AG08396 (cell line): ENCODE data around the gene OTOS.
A peak's percentile ranks its signal among the peaks of the same experiment; 100 is the strongest.

Experiments used
- DNase-seq: peaks from one replicate; pipeline ENCODE4 v3.0.0; 2012; ENCODE audit warnings: low spot score, mixed read lengths

OTOS gene

DNA sequence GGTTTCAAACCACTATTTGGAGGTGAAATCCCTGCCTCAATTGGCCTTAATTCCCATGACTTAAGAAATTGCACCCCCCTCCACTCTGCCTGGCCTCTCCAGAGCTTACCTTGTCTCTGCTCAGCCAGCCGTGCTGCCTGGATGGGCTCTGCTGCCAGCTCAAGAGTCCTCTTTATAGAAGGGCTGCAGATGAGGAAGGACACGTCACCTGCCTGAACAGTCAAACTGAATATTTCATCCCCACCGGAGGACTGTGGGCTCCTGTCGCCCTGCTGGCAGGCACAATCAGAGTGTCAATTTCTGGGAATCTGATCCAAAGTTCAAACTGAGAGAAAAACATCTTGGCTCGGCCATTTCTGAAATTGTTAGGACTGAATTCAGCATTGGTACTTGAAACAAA is at the start of gene OTOS:
Gene OTOS (minus strand): TSS at position 148 of the 400 bp plus-strand sequence. CDS start 332 bp downstream, outside the sequence.
- DNase-seq: no peak

GRCh38 chr2:240189686-240190085 is 49.2 kb upstream of the OTOS start:
- no peak for DNase-seq

DNA sequence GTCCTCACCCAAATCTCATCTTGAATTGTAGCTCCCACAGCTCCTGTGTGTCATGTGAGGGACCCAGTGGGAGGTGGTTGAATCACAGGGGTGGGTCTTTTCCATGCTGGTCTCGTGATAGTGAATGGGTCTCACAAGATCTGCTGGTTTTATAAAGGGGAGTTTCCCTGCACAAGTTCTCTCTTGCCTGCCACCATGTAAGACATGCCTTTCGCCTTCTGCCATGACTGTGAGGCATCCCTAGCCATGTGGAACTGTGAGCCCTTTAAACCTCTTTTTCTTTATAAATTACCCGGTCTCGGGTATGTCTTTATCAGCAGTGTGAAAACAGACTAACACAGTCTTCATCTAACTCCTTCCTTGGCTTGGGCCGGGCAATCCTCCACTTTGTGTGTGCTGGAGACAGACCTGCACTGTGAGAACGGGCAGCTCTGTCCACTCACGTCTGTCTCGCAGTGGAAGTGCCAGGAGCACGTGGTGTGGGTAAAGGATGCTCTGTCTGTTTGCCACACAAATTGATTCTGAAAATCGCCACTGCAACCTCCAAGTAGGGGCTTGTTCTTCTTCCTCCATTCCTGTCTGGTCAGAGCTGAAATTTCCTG is 47.6 kb upstream of the OTOS start:
- DNase-seq: no peak

DNA sequence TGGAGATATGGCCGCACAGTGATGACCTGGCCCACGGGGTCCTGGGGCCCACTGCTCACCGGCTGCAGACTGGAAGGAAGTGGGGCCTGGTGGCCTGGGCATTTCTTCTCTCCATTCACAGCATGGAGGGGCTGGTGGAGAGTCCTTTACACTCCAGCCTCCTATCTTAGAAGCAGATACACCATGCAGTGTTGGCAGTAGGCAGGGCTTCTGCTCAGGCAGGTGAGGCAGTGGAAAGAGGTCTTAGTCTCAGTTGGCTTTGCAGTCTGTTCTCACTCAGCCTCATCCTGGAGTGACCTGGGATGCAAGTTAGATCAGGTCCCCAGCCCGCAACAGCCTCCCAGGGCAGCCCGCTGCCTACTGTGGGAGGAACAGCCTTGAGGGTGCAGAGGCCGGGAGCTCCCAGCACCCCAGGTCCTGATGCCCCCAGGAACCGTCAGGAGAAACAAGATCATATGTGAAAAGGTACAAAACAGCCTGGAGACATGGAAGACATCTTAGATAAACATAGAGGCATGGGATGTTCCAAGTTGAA is 45.8 kb upstream of the OTOS start:
- DNase-seq: no peak

GRCh38 chr2:240184656-240185055 is 44.2 kb upstream of the OTOS start:
- DNase-seq: no peak

DNA sequence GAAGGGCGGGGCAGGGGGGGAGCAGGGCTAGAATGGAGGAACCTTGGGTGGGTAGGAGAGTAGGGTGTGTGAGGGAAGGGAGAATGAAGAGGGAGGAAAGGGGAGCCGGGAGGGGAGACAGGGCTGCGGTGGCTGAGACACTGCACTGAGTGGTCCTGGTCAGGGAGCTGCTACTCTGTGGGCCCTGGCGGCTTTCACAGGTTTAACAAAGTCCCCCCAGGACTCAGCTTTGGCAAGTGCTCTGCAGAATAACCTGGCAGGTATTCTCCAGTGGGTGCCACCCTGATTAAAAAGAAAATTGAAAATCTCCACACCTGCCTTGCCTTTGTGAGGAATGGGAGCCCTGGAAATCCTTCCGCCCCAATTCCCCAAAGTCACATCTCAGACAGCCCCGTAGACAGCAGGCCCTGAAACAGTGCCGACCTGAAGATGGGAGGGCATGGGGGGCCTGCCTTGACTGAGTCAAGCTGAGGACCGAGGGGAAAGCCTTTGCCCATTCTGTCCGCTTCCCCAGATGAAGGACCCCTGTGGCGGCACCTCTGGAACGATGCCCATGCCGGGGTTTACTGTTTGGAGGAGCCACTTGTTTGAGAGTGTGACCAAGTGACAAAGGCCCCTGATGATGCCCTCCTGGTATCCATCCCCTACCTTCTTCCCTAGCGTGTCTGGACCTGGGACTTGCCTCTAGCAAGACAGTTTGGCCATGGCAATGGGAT is 43.6 kb upstream of the OTOS start:
- DNase-seq: no peak

- no peak for DNase-seq
Measured at GRCh38 chr2:240183006-240183874, 42.8 kb upstream of the OTOS start.

DNA sequence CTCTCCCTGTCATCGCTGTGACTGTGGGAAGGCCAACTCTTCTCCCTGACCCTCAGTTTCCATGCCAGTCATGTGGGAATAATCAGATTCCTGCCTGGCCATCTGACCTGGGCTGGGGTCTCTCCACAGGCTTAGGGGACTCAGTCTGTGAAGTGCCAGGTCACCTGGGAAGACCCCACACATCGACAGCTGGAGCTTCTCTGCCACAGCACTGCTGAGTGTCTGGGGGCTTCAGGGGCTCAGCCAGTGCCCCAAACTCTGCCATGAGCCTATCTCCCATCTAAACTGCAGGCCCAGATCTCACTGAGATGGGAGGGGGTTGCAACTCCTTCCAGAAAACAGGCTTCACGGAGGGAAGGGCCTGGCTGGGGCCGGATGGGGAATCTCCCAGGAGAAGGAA is 42.0 kb upstream of the OTOS start:
- no peak for DNase-seq

GRCh38 chr2:240182001-240182400 is 41.5 kb upstream of the OTOS start:
- DNase-seq: no peak

- DNase-seq: no peak
Measured at GRCh38 chr2:240179941-240180666, 39.6 kb upstream of the OTOS start.

DNA sequence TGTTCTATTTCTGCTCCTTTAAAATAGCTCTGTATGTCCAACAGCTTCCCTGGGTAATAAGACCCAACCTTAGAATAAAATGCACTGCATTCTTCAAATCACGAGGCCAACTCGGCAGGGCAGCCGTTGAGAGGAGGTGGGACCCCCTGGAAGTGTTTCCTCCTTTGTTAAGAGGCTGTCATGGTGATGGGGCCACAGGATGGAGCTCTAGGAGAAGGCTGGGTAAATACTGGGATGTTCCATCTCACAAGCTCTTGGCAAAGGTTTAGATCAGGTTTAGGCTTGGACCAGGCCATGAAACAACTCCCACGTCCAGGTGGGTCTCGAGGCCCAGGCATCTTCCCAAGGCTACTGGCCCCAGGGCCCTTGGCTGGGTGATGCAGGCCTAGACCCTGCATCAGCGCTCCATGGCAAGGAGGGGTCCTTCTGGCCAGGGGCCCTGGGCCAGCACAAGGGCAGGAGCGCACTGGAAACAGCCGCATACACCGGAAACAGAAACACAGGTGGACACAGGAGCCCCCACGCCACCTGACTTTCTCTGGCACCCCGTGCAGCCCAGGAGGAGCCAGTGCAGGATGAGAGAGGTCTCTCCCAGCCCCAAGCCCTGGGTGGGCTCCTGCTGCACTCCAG is 38.8 kb upstream of the OTOS start:
- no peak for DNase-seq

- no peak for DNase-seq
Measured at GRCh38 chr2:240178564-240178963, 38.1 kb upstream of the OTOS start.

DNA sequence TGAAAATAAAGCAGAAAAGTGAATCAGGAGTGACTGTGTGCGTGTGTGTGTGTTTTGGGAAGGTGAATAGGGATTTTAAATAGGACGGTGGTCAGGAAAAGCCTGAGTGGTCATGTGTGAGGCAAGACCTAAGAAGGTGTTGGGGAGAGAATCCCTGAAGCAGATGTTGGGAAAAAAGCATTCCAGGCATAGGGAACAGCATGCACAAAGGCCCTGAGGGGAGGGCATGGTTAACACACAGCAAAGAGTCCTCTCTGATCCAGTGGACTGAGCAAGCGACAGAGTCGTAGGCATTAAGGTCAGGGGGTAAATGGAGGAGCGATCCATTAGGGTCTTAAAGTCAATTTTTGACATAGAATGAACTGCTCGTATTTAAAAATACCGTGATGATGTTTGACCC is 34.0 kb upstream of the OTOS start:
- DNase-seq: no peak

DNA sequence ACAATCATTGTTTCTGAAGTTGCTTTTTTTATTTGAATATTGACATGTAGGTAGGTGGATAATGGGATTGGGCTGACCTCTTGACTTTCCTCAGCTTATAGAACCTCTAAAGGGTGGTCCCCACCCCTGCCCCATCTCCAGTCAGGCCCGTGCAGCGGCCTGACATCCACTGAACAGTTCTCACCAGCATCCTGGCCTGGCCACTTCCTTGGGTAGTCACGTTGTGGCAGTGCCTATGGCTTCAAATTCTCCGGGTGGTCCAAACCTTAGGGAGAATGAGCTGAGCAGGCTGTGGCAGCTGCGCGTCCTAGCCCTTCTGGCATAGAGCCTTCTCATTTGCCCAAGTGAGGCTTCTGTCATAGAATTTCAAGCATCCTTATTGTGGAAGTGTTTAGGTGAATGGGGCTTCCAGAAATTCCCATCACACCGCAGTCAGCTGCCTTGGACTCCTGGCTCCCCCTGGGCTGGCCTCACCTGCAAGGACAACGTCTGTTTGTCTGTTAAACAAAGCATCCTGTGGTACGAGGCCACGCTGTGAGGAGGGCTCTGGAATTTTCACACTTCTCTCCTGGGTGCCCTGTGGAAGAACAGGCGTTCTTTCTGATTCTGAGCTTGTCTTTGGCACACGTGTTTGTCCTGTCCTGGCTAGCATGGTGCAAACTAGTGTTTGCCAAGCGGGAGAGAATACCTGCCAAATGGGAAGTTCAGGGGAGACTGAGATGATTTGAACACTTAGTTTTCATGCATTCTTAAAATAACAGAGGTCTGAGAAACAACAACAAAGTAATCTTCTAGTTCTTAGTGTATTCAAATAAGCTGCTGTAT is 31.8 kb upstream of the OTOS start:
- DNase-seq: no peak

GRCh38 chr2:240170883-240171282 is 30.4 kb upstream of the OTOS start:
- DNase-seq: no peak

GRCh38 chr2:240170354-240170735 is 29.9 kb upstream of the OTOS start:
- DNase-seq: peak; percentile 39

- no peak for DNase-seq
Measured at GRCh38 chr2:240169486-240170353, 29.3 kb upstream of the OTOS start.

GRCh38 chr2:240168546-240169361 is 28.3 kb upstream of the OTOS start:
- no peak for DNase-seq

GRCh38 chr2:240168041-240168440 is 27.6 kb upstream of the OTOS start:
- DNase-seq: no peak
